T-cell (primary cell): ENCODE measurements around the gene CCDC91. TPM values are rescaled to one million over a fixed set of nuclear protein-coding genes. Genes with fewer than 3 reads are reported as not detected.

ENCODE experiments used
- ATAC-seq, 4 experiments: fragments of 200-7000 bp in 3 of 4; fragments of 150-1000 bp in 1 of 4; cut with Tn5 transposase; replicated peaks in 1 of 4; 1 replicate in 3 of 4; 2 replicates in 1 of 4; pipeline ENCODE4 v1.10.0; 2021; ENCODE audit warnings: moderate library complexity in 3 of 4, mild to moderate bottlenecking in 2 of 4, moderate number of reproducible peaks in 1 of 4
- CTCF ChIA-PET, 2 donors: fragments of 300-600 bp; sonication (Branson Sonifier 250); formaldehyde crosslinking; loops; one replicate each; lab custom pipeline; 2022; ENCODE audit warnings: antibody characterized with exemption in 2 of 2; lab: Charles Lee
- POLR2A ChIA-PET, 2 donors: fragments of 300-600 bp; sonication (Branson Sonifier 250); formaldehyde crosslinking; loops; one replicate each; lab custom pipeline; 2022; ENCODE audit warnings: antibody characterized with exemption in 2 of 2; lab: Charles Lee
- DNase-seq, 35 experiments: peaks; one replicate each; pipeline versions ENCODE4 v3.0.0 to v3.0.0-alpha.2; 2013 to 2023
- H3K27ac ChIP-seq: one replicate; pipeline ENCODE4 v1.5.1; 2013; ENCODE audit warnings: low read length
- H3K27me3 ChIP-seq, 2 experiments: replicated peaks in 1 of 2; 1 replicate in 1 of 2; 2 replicates in 1 of 2; pipeline versions ENCODE4 v1.6.1 to v1.7.0; 2013; ENCODE audit warnings: low read length in 1 of 2, mixed read lengths in 1 of 2; ENCODE audit not compliant: control insufficient read depth in 2 of 2, insufficient read depth in 2 of 2; ENCODE audit errors: extremely low read depth in 1 of 2
- H3K36me3 ChIP-seq, 2 donors: 1 replicate in 1 of 2; 2 replicates in 1 of 2; pipeline versions ENCODE4 v1.6.1 to v1.7.0; 2013; ENCODE audit warnings: low read length in 1 of 2; ENCODE audit not compliant: control insufficient read depth in 2 of 2, insufficient read depth in 1 of 2; ENCODE audit errors: extremely low read depth in 1 of 2
- H3K4me1 ChIP-seq, 2 experiments: 1 replicate in 1 of 2; 2 replicates in 1 of 2; pipeline versions ENCODE4 v1.6.1 to v1.7.0; 2013; ENCODE audit warnings: low read length in 2 of 2, mixed read lengths in 1 of 2; ENCODE audit not compliant: insufficient read depth in 2 of 2, control insufficient read depth in 1 of 2; ENCODE audit errors: extremely low read depth in 1 of 2
- H3K4me3 ChIP-seq, 2 donors: 1 replicate in 1 of 2; 2 replicates in 1 of 2; pipeline versions ENCODE4 v1.5.1 to v1.7.0; 2013; ENCODE audit warnings: mild to moderate bottlenecking in 2 of 2, low read length in 1 of 2, moderate library complexity in 1 of 2; ENCODE audit not compliant: control insufficient read depth in 1 of 2; ENCODE audit errors: extremely low read depth in 1 of 2
- H3K9me3 ChIP-seq: 2 replicates; pipeline ENCODE4 v1.7.0; 2013
- H3K27ac Mint-ChIP-seq, 2 donors: one replicate each; pipeline ENCODE4 v1.8.0; 2020 to 2021; ENCODE audit warnings: mild to moderate bottlenecking in 2 of 2, mixed read lengths in 2 of 2
- H3K27me3 Mint-ChIP-seq, 2 donors: one replicate each; pipeline ENCODE4 v1.8.0; 2021 to 2022; ENCODE audit warnings: mixed read lengths in 2 of 2
- H3K36me3 Mint-ChIP-seq: one replicate; pipeline ENCODE4 v1.8.0; 2021; ENCODE audit warnings: mixed read lengths
- H3K4me1 Mint-ChIP-seq, 3 donors: one replicate each; pipeline ENCODE4 v1.8.0; 2020 to 2022; ENCODE audit warnings: mixed read lengths in 3 of 3, mild to moderate bottlenecking in 1 of 3
- H3K4me3 Mint-ChIP-seq, 3 donors: one replicate each; pipeline ENCODE4 v1.8.0; 2020 to 2022; ENCODE audit warnings: mild to moderate bottlenecking in 3 of 3, mixed read lengths in 3 of 3, moderate library complexity in 3 of 3
- H3K9me3 Mint-ChIP-seq, 3 donors: one replicate each; pipeline ENCODE4 v1.8.0; 2020 to 2022; ENCODE audit warnings: mixed read lengths in 3 of 3
- WGBS: methylation state at CpG from one replicate; pipeline ENCODE4 v1.1.5; 2013; ENCODE audit warnings: missing lambda C conversion rate; ENCODE audit not compliant: insufficient coverage; 5-methylcytosine and 5-hydroxymethylcytosine counted together
- total RNA-seq, 35 experiments: library from RNA in 6 of 35; stranded (reverse) in 6 of 35; fragments of 120-200 nt in 1 of 35; gene quantifications; one replicate each; pipeline versions ENCODE4 v1.2.1 to v1.2.4 and lab custom pipeline; 2013 to 2026

CCDC91 gene
- total RNA-seq, 5 donors from 2014 or later (not counting 1 experiment from before 2014, with no cell fraction given), result 65.7 to 73.0 (median 68.7) TPM

- no peaks in the 10 kb centered on the region for H3K27me3 ChIP-seq
- no peaks in the 10 kb centered on the region for H3K9me3 ChIP-seq
- no peak for ATAC-seq
- ChIA-PET CTCF (interaction anchor here in 1 of 2 donors (1.1 kb wide), 1 partner anchor 23 kb away, joined by 3 read pairs; no protein-coding TSS in a partner anchor), POLR2A (no interaction called here)
- DNase-seq, result no peak
- Mint-ChIP-seq H3K4me3 (no peak overlapping the region), H3K27me3 (no peaks in the 10 kb centered on the region), H3K9me3 (peaks cover 0 to 6% (median 0%) of the 10 kb centered on the region in 3 donors), H3K36me3 (peaks cover 29% of the 10 kb centered on the region), H3K4me1 (peaks cover 35 to 49% (median 38%) of the 10 kb centered on the region in 3 donors), H3K27ac (no peak overlapping the region)
- H3K36me3 ChIP-seq, result peaks cover 0 to 2% of the 10 kb centered on the region in 2 donors
- no CpG with 5 or more reads among the region's 1 CpG for whole genome bisulfite sequencing
- no peak overlapping the region for H3K27ac ChIP-seq
- no peak overlapping the region for H3K4me3 ChIP-seq
- H3K4me1 ChIP-seq, result no peaks in the 10 kb centered on the region
Measured at GRCh38 chr12:28202374-28203130, 12.3 kb downstream of the CCDC91 start.

GRCh38 chr12:28209782-28210181 is 19.5 kb downstream of the CCDC91 start:
- ChIA-PET POLR2A (interaction anchor here in 1 of 2 donors (0.6 kb wide), 1 partner anchor 85 kb away, joined by 3 read pairs; no protein-coding TSS in a partner anchor), CTCF (no interaction called here)
- H3K27me3 ChIP-seq, result no peaks in the 10 kb centered on the region
- H3K36me3 Mint-ChIP-seq, result peaks cover 57% of the 10 kb centered on the region
- H3K9me3 Mint-ChIP-seq, result peaks cover 2 to 7% (median 6%) of the 10 kb centered on the region in 3 donors
- H3K27me3 Mint-ChIP-seq, result no peaks in the 10 kb centered on the region
- no peak overlapping the region for H3K4me3 ChIP-seq
- DNase-seq (no peak), ATAC-seq (no peak)
- H3K4me1 Mint-ChIP-seq, result peaks cover 20 to 44% (median 34%) of the 10 kb centered on the region in 3 donors
- peak overlapping the region in 1 of 2 donors; percentile 19 for H3K27ac Mint-ChIP-seq
- no peaks in the 10 kb centered on the region for H3K4me1 ChIP-seq
- H3K4me3 Mint-ChIP-seq, result no peak overlapping the region
- no peaks in the 10 kb centered on the region for H3K9me3 ChIP-seq
- H3K27ac ChIP-seq, result no peak overlapping the region
- WGBS, result 100% methylated on average over 1 of the region's 1 CpG
- H3K36me3 ChIP-seq, result peaks cover 0 to 5% of the 10 kb centered on the region in 2 donors

GRCh38 chr12:28212182-28212581 is 21.9 kb downstream of the CCDC91 start:
- Mint-ChIP-seq H3K27me3 (no peaks in the 10 kb centered on the region), H3K27ac (no peak overlapping the region), H3K4me3 (no peak overlapping the region), H3K4me1 (peaks cover 25 to 40% (median 36%) of the 10 kb centered on the region in 3 donors), H3K9me3 (peaks cover 2 to 7% (median 6%) of the 10 kb centered on the region in 3 donors), H3K36me3 (peaks cover 45% of the 10 kb centered on the region)
- no peak overlapping the region for H3K27ac ChIP-seq
- ChIA-PET CTCF (interaction anchor here in 1 of 2 donors (0.6 kb wide), 1 partner anchor 23 kb away, joined by 3 read pairs; no protein-coding TSS in a partner anchor), POLR2A (no interaction called here)
- H3K27me3 ChIP-seq, result no peaks in the 10 kb centered on the region
- no peaks in the 10 kb centered on the region for H3K9me3 ChIP-seq
- ATAC-seq (no peak), DNase-seq (no peak)
- WGBS, result 83% methylated on average over 1 of the region's 3 CpGs
- no peak overlapping the region for H3K4me3 ChIP-seq
- peaks cover 0 to 5% of the 10 kb centered on the region in 2 donors for H3K36me3 ChIP-seq
- H3K4me1 ChIP-seq, result peaks cover 0 to under 1% of the 10 kb centered on the region in 2 experiments

- Histone ChIP-seq H3K4me1 (peaks cover 0 to 5% of the 10 kb centered on the region in 2 experiments), H3K27me3 (no peaks in the 10 kb centered on the region), H3K4me3 (no peak overlapping the region), H3K27ac (no peak overlapping the region), H3K36me3 (peaks cover 0 to 3% of the 10 kb centered on the region in 2 donors), H3K9me3 (peaks cover 2% of the 10 kb centered on the region)
- ChIA-PET CTCF (no interaction called here), POLR2A (no interaction called here)
- peaks cover 41% of the 10 kb centered on the region for H3K36me3 Mint-ChIP-seq
- no peak overlapping the region for H3K27ac Mint-ChIP-seq
- DNase-seq (no peak), ATAC-seq (no peak)
- peaks cover under 1 to 5% (median 5%) of the 10 kb centered on the region in 3 donors for H3K9me3 Mint-ChIP-seq
- no peaks in the 10 kb centered on the region for H3K27me3 Mint-ChIP-seq
- no peak overlapping the region for H3K4me3 Mint-ChIP-seq
- H3K4me1 Mint-ChIP-seq, result peaks cover 35 to 46% (median 42%) of the 10 kb centered on the region in 3 donors
Measured at GRCh38 chr12:28215021-28215420, 24.8 kb downstream of the CCDC91 start.

- ChIA-PET CTCF (interaction anchor here in 1 of 2 donors (0.7 to 0.9 kb wide), 2 partner anchors 13 to 16 kb away, joined by 3 to 5 read pairs; no protein-coding TSS in a partner anchor), POLR2A (no interaction called here)
- H3K4me3 ChIP-seq, result no peak overlapping the region
- Mint-ChIP-seq H3K4me1 (peaks cover 41 to 51% (median 49%) of the 10 kb centered on the region in 3 donors), H3K27ac (no peak overlapping the region), H3K27me3 (no peaks in the 10 kb centered on the region), H3K4me3 (no peak overlapping the region), H3K36me3 (peaks cover 34% of the 10 kb centered on the region), H3K9me3 (peaks cover 0 to 5% (median 5%) of the 10 kb centered on the region in 3 donors)
- H3K9me3 ChIP-seq, result peaks cover 2% of the 10 kb centered on the region
- H3K27ac ChIP-seq, result no peak overlapping the region
- ATAC-seq, result no peak
- WGBS, result no CpG with 5 or more reads among the region's 2 CpGs
- peaks cover 0 to 3% of the 10 kb centered on the region in 2 donors for H3K36me3 ChIP-seq
- no peaks in the 10 kb centered on the region for H3K27me3 ChIP-seq
- DNase-seq, result no peak
- peaks cover 0 to 11% of the 10 kb centered on the region in 2 experiments for H3K4me1 ChIP-seq
Measured at GRCh38 chr12:28216016-28216415, 25.8 kb downstream of the CCDC91 start.

GRCh38 chr12:28217805-28218204 is 27.5 kb downstream of the CCDC91 start:
- Mint-ChIP-seq H3K4me3 (no peak overlapping the region), H3K27ac (peak overlapping the region; percentile 16 to 23), H3K36me3 (peaks cover 17% of the 10 kb centered on the region), H3K27me3 (no peaks in the 10 kb centered on the region), H3K4me1 (peaks cover 59 to 65% (median 64%) of the 10 kb centered on the region in 3 donors), H3K9me3 (peaks cover 0 to 5% (median 5%) of the 10 kb centered on the region in 3 donors)
- H3K36me3 ChIP-seq, result no peaks in the 10 kb centered on the region
- H3K27ac ChIP-seq, result no peak overlapping the region
- H3K9me3 ChIP-seq, result peaks cover 2% of the 10 kb centered on the region
- WGBS, result no CpG with 5 or more reads among the region's 2 CpGs
- peaks cover 7 to 23% of the 10 kb centered on the region in 2 experiments for H3K4me1 ChIP-seq
- POLR2A ChIA-PET, result interaction anchor here (0.6 to 1.1 kb wide), 4 partner anchors 16 to 356 kb away, joined by 3 to 4 read pairs (median 3); partner anchors contain the start of gene CCDC91 (in 1 of the 2)
- ATAC-seq (peak; percentile 37 to 63 (median 52)), DNase-seq (no peak)
- H3K4me3 ChIP-seq, result no peak overlapping the region
- H3K27me3 ChIP-seq, result no peaks in the 10 kb centered on the region
- CTCF ChIA-PET, result interaction anchor here (0.8 to 1.2 kb wide), 2 partner anchors 18 to 397 kb away, joined by 3 to 4 read pairs; no protein-coding TSS in a partner anchor
